SW480 (cell line): ENCODE measurements around the gene SAP130.

Experiments
- DNase-seq: peaks from one replicate; pipeline ENCODE4 v3.0.0-alpha.2; 2016; ENCODE audit warnings: low spot score

The SAP130 gene

DNA sequence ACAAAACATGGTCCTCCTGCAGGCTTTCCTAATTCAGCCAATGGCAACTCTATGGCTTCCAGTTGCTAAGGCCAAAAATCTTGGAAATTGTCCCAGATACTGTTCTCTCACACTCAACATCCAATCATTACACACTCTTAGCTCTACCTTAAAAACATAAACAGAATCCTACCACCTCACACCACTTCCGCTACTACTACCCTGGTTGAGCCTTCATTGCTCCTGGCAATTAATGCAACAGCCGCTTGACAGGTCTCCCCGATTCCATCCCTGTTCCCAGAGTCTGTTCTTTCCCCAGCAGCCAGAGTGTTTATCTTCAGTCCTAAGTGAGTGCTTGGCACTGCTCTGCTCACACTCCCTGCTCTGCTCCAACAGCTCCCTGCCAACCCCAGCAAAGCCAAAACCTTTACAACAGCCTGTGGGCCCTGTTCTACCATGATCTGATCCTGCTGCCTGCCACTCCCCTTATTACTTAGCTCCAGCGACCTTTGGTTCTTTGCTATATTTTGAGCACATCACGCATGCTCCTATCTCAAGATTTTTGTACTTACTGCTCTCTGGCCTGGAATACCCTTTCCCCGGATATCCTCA is 74.6 kb downstream of the SAP130 start:
- no peak for DNase-seq

DNA sequence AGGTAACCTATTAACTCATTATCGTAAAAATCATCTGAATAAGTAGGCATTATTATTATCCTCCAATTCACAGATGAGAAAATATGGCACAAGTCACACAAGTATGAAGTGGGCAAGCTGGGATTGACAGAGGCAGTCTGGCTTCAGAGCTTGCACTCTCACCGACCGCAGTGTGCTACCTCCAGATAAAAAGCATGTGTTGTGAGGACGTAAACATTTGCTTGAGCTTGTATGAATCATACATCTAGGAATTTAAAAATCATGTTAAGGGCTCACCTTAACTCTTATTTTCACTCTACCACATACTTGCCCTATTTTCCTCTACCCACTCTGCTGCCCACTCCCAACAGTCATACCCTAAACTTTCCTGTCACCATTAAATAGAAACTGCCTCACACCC is 76.8 kb downstream of the SAP130 start:
- no peak for DNase-seq

DNA sequence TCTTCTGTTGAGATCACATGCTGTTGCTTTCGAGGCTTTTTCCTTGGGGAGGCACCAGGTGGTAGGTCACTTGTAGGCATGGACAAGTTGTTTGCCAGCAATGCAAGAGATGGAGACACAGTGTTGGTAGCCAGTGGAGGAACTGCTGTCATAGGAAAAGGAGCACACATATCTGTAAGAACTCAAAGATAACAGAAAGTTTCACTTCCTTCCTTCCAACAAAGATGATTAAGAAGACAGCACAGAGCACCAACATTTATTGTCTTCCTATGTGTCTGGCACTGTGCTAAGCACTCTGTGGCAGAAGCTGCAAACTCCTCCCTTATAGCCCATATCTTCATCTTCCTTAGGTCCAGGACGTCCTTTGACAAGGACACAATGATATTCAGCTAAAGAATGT is 77.6 kb downstream of the SAP130 start:
- DNase-seq = no peak

DNA sequence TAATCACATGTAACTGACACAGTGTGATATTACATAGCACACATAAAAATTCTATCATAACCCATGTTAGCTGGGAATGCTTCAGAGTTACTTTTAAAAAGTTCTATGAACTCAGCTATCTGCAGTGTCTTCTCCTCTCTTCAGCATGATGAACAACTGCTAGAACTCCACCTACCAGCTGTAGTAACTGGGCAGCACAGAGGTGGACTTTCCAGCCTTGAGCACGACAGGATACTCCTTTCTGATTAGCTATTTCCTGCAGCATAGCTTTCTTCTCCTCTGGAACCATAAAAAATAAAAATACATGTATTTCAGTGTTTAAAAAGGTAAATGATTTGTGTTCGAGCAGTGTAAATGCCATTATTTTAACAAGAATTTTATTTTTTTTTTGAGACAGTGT is 82.6 kb downstream of the SAP130 start:
- DNase-seq = no peak

DNA sequence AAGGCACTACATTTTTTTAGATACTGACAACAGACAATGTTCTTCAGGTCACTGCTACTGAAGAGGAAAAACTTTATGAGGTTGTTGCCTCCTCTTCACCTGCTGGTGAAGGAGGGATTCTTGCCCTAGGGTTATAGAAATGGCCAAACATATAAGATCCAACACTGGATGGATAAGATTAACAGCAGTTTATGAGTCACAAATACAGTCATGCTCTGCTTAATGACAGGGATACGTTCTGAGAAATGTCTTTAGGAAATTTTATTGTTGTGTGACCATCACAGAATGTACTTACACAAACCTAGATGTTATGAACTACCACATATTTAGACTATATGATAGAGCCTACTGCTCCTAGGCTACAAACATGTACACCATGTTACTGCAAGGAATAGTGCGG is 84.7 kb downstream of the SAP130 start:
- DNase-seq = no peak

DNA sequence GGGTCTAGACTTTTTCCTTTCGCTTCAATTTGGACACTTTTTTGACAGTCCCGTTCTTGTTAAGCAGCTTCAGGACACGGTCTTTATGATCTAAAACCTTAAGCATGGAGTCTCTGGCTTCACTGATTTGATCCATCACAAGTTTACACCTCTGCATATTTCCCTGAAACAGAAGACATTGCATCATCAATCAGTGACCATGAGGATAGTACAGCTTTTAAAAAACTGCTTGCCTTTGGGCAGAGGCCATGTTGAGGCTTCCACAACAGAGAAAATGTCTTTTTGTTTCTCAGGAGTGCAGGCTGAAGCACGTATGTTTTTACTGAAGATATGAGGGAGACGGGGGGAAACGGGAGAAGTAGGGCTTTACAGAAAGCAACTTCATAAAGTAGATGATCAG is 85.9 kb downstream of the SAP130 start:
- DNase-seq = no peak

DNA sequence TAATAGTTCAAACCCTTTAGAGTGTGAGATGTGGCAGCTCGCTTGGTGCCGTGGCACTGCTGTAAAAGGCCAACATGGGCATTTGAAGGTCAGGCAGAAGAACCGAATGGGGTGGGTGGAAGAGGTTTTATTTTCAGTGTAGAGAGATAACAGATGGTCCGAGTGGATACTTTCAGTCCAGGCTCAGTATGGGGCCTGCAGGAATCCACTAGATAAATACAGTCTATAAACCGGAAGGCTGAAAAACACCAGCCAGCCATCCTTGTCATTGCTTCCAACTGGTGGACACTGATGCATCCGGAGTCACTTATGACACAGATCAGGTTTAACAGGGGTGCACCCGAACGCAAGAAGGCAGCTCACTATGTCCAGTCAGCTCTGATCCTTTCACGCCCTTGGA is 86.4 kb downstream of the SAP130 start:
- no peak for DNase-seq

DNA sequence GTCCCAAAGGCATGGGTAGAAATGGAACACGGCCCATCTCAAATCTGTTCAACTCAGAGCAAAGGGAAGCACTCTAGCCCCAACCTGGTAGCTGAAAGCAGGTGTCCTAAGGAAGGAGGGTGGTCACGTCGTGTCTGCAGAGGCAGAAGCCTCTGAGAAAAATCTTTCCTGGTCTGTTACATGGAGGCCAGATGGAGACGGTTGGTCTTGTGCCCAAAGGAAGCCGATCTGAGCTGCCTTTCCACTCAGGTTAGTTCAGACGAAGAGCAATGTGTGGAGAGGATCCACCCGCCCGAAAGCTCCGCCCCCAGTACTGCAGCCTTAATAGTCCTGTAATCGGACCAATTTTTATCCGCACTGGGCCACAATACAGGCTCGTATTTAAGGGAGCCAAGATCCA is 87.2 kb downstream of the SAP130 start:
- no peak for DNase-seq

DNA sequence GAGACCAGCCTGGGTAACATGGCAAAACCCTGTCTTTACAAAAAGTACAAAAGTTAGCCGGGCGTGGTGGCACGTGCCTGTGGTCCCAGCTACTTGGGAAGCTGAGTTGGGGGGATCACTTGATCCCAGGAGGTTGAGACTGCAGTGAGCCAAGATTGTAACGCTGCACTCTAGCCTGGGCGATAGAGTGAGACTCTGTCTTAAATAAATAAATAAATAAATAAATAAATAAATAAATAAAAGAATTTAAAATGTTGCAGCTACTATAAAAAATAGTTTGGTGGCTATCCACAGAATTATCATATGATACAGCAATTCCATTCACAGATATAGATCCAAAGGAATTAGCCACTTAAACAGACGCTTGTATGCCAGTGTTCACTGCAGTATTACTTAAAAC is 92.5 kb downstream of the SAP130 start:
- no peak for DNase-seq

DNA sequence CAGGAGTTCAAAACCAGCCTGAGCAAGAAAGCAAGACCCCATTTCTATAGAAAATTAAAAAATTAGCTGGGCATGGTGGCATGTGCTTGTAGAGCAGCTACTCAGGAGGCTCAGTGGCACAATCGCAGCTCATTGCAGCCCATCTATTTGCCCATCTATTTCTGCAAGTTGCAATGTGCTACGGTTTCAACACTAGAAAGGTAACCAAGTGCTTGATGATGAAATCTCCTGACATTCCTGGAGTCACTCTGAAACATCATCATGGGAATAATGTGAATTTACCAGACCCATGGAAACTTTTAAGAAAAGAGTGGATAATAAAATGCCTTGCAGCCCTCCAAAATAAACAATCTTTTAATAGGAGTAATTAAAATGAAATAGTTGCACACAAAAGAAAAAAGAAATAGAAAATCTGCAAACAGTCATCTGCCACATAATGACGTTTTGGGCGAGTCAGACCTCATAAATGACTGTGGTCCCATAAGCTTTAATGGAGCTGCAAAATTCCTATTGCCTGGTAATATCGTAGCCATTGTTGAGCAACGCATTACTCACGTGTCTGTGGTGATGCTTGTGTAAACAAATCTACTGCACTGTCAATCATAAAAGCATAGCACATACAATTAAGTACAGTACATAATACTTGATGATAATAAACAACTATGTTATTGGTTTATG is 95.5 kb downstream of the SAP130 start:
- peak; percentile 95 for DNase-seq

DNA sequence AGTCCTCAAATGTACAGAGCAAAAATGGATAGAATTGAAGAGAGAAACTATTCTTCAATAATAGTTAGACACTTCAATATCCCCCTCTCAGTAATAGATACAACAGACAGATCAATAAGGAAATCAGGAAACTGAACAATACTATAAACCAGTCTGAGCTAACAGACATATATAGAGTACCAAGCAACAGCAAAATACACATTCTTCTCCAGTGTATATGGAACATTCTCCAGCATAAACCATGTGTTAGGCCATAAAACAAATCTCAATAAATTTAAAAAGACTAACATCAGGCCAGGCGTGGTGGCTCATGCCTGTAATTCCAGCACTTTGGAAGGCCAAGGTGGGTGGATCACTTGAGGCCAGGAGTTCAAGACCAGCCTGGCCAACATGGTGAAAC is 98.4 kb downstream of the SAP130 start:
- no peak for DNase-seq

DNA sequence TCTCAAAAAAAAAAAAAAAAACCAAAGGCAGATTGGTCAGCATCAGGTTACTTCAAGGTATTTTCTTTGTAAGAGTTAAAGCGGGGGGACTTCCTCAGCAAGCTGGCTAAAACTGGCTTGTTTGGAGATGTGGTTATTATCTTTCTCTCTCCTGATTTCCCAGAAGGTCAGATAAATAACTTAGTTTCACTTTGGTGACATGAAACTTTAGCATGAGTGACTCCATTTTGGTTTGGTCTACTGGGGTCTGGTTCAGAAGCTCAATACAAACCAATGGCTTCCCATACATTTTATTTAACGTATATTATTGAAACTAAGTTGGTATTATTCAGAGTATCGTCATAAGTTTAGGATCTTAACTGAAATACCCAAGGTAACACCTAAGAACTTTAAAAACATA is 100.5 kb downstream of the SAP130 start:
- no peak for DNase-seq

DNA sequence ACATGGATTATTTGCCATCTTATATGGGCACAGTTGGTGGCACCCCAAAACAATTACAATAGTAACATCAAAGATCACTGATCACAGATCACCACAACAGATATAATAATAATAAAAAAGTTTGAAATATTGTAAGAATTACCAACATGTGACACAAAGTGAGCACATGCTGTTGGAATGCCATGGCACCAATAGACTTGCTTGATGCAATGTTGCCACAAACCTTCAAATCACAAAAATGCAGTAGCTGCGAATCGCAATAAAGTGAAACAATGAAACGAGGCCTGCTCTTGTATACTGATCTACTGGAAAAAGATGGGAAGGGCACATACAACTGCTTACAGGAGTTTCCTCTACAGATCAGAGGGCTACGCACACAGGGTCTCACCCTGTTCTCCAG is 109.9 kb downstream of the SAP130 start:
- no peak for DNase-seq

DNA sequence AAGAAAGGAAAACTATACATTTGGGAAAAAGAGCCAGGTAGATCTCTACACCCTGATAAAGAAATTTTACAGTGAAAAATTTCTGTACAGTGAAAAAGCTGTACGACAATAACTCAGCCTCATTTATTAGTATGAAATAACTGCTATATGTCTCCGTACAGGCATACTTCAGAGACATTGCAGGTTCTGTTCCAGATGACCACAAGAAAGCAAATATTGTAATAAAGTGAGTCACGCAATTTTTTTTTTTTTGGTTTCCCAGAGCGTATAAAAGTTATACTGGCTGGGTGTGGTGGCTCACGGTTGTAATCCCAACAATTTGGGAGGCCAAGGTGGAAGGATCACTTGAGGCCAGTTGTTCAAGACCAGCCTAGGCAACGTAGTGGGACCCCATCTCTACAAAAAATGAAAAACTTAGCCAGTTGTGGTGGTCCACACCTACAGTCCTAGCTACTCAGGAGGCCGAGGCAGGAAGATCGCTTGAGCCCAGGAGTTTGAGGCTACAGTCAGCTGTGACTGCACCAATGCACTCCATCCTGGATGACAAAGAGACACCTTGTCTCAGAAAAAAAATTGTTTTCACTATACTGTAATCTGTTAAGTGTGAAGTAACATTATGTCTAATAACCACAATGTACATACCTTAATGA is 113.9 kb downstream of the SAP130 start:
- peak; percentile 74 for DNase-seq

DNA sequence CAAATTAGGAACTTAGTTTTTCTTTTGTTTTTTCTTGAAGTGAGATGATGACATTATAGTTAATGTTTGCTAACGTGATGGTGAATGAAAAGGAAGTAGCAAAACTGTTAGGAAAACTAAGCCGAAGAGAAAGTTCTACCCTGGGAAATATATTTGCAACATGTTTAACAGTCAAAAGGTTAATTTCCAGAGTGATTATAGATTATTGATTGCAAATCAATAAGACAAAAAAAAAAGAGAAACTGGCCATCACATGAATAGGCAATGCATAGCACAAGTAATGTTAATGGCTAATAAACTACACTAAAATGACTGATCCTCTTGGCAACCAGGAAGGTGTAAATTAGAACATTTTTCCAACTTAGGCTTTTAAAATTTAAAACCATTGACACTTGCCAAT is 116.1 kb downstream of the SAP130 start:
- DNase-seq = no peak

DNA sequence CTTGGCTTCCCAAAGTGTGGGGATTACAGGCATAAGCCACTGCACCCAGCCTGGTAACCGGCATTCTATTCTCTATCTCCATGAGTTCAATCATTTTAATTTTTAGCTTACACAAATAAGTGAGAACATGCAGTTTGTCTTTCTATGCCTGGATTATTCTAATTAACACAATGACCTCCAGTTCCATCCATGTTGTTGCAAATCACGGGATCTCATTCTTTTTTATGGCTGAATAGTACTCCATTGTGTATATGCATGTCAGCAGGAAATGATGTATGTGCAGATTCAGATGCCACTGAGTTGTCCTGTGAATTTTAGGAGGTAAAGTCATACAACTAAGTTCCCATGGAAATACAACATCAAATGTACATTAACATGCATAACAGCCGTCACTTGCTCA is 117.4 kb downstream of the SAP130 start:
- DNase-seq = no peak

DNA sequence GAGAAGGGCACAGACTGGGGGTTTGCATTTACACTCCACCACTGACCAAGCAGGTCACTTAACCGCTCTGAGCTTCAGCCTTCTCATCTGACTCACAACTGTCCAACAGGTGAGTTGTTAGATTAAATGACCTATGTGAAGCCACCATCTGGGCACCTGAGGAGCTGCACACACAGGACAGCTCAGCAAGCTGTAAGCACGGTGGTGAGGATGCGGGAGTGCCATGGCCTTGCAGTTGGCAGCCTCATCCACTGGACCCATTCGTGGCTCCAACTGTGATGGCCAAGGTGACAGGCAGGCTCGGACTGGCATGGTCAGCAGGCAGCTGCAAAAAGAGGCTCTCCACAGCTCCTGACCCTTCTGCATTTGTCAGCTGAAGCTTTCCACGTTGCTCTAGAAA is 118.8 kb downstream of the SAP130 start:
- peak; percentile 56 for DNase-seq

DNA sequence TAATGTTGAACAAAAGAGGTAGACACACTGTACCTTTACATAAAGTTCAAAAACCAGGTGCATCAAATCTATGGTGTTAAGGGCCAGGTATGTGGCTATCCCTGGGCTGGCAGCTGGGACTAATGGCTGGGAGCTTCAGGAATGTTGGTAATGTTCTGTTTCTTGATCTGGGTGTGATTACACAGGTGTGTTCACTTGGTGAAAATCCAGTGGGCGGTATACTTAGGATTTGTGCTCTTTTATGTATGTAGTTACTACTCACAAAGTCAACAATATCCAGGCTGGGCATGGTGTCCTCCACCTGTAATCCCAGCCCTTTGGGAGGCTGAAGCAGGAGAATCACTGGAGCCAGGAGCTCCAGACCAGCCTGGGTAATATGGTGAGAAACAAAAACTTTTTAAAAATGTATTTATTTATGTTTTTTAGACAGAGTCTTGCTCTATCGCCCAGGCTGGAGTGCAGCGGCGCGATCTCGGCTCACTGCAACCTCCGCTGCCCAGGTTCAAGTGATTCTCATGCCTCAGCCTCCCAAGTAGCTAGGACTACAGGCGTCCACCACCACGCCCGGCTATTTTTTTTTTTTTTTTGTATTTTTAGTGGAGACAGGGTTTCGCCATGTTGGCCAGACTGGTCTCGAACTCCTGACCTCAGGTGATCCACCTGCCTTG is 120.0 kb downstream of the SAP130 start:
- DNase-seq = peak; percentile 44

DNA sequence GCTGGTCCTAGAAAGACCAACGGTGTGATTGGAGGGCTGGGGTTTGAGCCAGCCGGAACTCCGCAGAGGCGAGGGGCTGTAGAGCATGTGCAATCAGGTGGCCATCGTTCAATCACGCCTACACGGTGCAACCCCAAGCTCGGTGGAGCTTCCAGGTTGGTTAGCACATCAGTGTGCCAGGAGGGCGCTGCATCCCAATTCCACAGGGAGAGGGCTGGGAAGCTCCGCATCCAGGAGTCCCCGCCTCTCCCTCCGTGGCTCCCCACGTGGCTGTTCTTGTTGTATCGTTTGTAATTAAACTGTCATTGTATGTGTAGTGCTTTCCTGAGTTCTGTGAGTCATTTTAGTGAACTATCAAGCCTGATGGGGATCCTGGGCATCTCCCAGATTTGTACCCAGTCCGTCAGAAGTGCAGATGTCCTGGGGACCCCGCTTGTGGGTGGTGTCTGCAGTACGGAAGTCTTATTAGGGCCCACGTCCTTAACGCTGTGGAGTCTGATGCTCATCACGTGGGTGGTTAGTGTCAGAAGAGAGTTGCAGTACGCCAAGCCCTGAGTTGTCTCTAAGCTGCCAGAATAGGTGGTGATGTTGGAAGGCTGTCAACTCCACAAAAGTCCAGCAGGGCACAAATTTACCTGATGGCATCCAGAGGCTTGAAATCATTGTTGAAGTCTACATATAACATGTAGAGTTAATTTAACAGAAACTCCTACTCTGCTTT is 121.5 kb downstream of the SAP130 start:
- DNase-seq = peak; percentile 30

DNA sequence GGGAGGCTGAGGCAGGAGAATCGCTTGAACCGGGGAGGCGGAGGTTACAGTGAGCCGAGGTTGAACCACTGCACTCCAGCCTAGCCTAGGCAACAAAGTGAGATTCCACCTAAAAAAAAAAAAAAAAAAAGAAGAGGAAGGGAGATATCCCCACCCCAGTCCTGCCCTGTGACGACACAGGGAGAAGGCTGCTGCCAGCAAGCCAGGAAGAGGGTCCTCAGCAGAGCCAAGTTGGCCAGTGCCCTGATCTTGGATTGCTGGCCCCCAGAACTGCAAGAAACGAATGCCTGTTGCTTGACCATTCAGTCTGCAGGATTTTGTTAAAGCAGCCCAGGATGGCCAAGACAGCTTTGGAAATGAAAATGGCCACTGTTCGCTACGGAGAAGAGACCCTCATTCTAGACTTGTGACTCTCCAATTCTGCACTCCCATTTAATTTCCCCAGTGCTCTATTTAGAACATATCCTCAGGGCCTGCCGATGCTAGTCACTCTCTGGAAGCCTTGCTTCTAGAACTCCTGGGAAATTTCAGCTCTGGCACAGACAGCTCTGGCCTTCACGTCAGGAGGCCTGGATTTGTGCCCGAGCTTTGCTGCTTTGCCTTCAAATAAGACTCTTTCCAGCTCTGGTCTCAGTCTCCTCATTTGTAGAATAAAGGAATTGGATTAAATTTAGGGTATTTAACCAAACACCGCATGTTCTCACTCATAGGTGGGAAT is 126.4 kb downstream of the SAP130 start:
- no peak for DNase-seq

DNA sequence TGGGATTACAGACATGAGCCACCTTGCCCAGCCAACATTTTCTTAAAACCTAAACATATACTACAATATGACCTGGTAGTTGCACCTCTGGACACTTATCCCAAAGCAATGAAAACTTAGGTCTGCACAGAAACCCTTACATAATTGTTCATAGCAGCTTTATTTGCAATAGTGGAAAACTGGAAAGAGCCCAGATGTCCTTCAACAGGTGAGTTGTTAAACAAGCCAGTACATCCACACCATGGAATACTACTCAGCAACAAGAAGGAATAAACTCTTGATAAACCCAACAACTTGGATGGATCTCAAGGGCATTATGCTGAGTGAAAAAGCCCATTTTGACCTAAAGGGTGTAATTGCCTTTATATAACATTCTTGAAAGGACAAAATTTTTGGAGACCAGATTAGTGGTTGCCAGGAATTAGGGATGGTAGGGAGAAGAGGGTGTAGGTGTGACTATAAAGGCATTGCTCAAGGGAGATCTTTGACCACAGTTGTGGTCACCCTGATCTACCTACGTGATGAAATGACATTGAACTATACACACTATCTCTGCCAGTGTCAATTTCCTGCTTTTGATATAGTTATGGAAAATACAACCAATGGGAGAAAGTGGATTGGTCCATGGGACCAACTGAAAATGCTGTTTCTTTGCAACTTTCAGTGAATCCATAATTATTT is 130.2 kb downstream of the SAP130 start:
- no peak for DNase-seq
